Body of pancreas (tissue), 4 donors: ENCODE data around the gene CCL16.

Experiments
- CTCF ChIP-seq, 7 experiments: fragments of 450-650 bp in 4 of 7; fragments of 200-600 bp in 3 of 7; sonication (generic) in 3 of 7; IDR thresholded peaks; one replicate each; pipeline ENCODE4 v1.5.1; 2016 to 2019; ENCODE audit warnings: antibody characterized with exemption in 7 of 7
- POLR2A ChIP-seq, 3 donors: fragments of 450-650 bp; IDR thresholded peaks; one replicate each; pipeline ENCODE4 v1.6.1; 2016; ENCODE audit warnings: antibody characterized with exemption in 3 of 3, mild to moderate bottlenecking in 2 of 3

DNA sequence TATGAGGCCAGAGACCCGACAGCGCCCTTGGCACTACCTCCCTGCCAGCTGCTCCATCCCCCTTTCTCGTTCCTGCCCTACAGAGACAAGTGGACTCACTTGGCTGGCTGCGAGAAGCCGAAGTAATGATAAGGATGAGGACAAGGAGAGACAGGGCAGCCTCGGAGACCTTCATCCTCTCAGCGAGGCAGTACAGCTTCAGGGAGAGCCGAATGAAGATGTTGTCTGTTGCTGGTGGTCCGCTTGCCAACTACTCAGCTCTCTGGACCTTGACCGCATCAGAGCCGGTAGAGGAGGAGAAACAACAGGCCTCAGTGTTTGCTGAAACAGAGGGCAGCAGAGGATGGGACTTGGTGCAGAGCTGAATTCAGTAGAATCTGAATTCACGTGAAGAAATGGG lies at the start of gene CCL16:
- TF ChIP-seq CTCF (IDR thresholded peaks at IDR 0.05): no peak
- no peak for TF ChIP-seq POLR2A (IDR thresholded peaks at IDR 0.05)
